Cardiac muscle cell (in vitro differentiated cells and primary cell): ENCODE data around the gene SEMA5A. TPM values are rescaled to one million over a fixed set of nuclear protein-coding genes. Genes with fewer than 3 reads are reported as not detected.

ENCODE experiments used
- DNase-seq, 2 donors: peaks; one replicate each; pipeline versions ENCODE4 v3.0.0 to v3.0.0-alpha.2; 2010 to 2017; ENCODE audit warnings: low read depth in 1 of 2, low spot score in 1 of 2
- H3K27ac ChIP-seq: fragments of 200-600 bp; sonication (generic); 2 replicates; pipeline ENCODE4 v1.5.1; 2016
- H3K27me3 ChIP-seq: fragments of 200-600 bp; sonication (generic); 2 replicates; pipeline ENCODE4 v1.6.0; 2016; ENCODE audit warnings: control low read depth
- H3K36me3 ChIP-seq: fragments of 200-600 bp; sonication (generic); 2 replicates; pipeline ENCODE4 v1.5.1; 2016; ENCODE audit warnings: control low read depth
- H3K4me1 ChIP-seq: fragments of 200-600 bp; sonication (generic); 2 replicates; pipeline ENCODE4 v1.8.1; 2017; ENCODE audit warnings: low read depth, mild to moderate bottlenecking, mixed run types
- H3K4me3 ChIP-seq: fragments of 200-600 bp; sonication (generic); 2 replicates; pipeline ENCODE4 v1.5.1; 2016; ENCODE audit warnings: mild to moderate bottlenecking
- H3K9me3 ChIP-seq: fragments of 200-600 bp; sonication (generic); 2 replicates; pipeline ENCODE4 v1.5.1; 2017; ENCODE audit warnings: low read depth, mild to moderate bottlenecking, control low read depth
- CTCF ChIP-seq: IDR thresholded peaks from 2 replicates; pipeline ENCODE4 v1.5.1; 2012; ENCODE audit warnings: low read depth, mild to moderate bottlenecking, low read length
- polyA plus RNA-seq: library from polyadenylated mRNA; unstranded; fragments of >200 nt; fragmentation: Nextera tagmentation; extraction: Ambion mirVana; gene quantifications from 2 replicates; pipeline ENCODE4 v1.2.1, GENCODE V29; 2016
- total RNA-seq: library from RNA; depleted of rRNA; stranded (reverse); fragments of >200 nt; gene quantifications from 2 replicates; pipeline ENCODE4 v1.2.3, GENCODE V29; 2016

SEMA5A gene
- total and polyA plus RNA-seq, 2 experiments from 2014 or later: 15.7 to 16.6 TPM

DNA sequence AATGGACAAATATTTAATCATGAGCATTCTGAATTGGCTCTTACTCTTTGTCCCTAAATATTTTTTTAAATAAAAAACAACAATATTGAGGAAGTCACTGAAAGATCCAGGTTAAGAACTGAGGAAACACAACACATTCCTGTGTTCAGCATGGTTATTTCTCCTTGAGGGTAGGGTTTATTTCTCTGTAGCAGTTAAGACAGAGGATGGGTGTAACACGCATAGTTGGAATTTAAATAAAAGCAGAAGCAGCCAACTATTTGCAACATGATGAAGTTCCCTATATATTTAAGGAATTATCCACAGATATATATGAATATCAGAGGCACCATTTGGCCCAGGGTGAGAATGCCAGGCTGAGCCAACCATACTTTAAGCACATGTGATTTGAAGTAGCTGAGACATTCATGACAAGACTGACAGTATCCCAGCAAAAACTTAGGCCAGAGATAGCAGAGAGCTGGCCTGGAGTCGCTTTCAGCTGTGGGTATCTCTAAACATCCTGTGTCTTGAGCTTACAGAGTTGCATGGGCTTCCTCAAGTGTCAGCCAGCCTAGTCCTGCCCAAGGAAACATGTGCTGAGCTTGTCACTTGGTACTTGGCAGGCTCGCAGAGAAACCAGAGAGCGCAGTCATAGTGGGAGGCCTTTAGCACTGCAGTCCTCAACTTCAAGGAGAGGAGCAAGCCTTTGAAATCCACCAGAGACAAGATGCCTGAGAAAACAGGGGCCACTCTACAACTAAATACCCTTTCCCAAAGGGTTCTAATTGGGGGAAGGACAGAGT, 43.6 kb downstream of the SEMA5A start:
- peak overlapping the region; percentile 78 for H3K27ac ChIP-seq
- H3K27me3 ChIP-seq: no peaks in the 10 kb centered on the region
- no peaks in the 10 kb centered on the region for H3K9me3 ChIP-seq
- no peak overlapping the region for H3K4me3 ChIP-seq
- peaks cover 28% of the 10 kb centered on the region for H3K4me1 ChIP-seq
- TF ChIP-seq CTCF: no peak
- H3K36me3 ChIP-seq: no peaks in the 10 kb centered on the region
- DNase-seq: peak in 1 of 2 donors; percentile 69

DNA sequence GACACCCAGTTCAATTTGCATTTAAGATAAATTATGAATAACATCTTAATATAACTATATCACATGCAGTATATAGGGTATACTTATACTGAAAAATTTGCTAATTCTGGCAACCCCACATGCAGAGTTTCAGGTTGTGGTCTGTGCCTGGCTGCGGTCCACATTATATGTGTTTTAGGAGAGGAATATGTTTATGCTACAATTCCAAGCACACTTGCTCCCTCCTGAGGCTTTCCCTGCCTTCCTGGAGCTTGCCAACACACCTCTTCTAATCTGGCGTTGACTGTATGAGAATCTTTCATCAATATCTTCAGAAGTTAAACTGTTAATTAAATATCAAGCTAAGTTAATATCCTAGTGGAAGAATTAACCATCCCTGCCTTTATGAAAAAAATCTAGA, 45.2 kb downstream of the SEMA5A start:
- DNase-seq: no peak
- no peak overlapping the region for H3K4me3 ChIP-seq
- H3K36me3 ChIP-seq: no peaks in the 10 kb centered on the region
- no peak for TF ChIP-seq CTCF
- no peaks in the 10 kb centered on the region for H3K27me3 ChIP-seq
- peaks cover 28% of the 10 kb centered on the region for H3K4me1 ChIP-seq
- H3K9me3 ChIP-seq: no peaks in the 10 kb centered on the region
- H3K27ac ChIP-seq: peak overlapping the region; percentile 60

DNA sequence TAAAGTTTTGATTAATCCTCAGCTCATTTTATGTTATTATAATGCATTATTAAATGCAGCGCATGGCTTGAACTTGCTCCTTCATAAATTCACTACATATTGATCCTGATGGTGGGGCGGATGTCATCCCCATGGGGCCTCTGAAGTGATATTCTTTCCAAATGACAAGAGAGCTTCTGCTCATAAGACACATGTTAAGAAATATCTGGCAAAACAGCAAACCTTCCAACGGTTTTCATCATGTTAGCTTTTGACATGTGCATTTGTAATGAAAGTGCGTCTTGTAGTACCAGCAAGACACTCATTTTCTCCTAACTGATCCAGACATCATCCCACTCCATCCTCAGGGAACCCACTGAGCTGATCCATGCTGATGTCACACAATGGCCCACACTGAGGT, 45.7 kb downstream of the SEMA5A start:
- no peak for DNase-seq
- peak overlapping the region; percentile 60 for H3K27ac ChIP-seq
- H3K4me3 ChIP-seq: no peak overlapping the region
- H3K4me1 ChIP-seq: peaks cover 28% of the 10 kb centered on the region
- no peaks in the 10 kb centered on the region for H3K27me3 ChIP-seq
- no peaks in the 10 kb centered on the region for H3K36me3 ChIP-seq
- no peaks in the 10 kb centered on the region for H3K9me3 ChIP-seq
- no peak for TF ChIP-seq CTCF

GRCh38 chr5:9499498-9499876, 46.4 kb downstream of the SEMA5A start:
- Histone ChIP-seq H3K9me3 (no peaks in the 10 kb centered on the region), H3K4me3 (no peak overlapping the region), H3K4me1 (peaks cover 28% of the 10 kb centered on the region), H3K27me3 (no peaks in the 10 kb centered on the region), H3K36me3 (no peaks in the 10 kb centered on the region), H3K27ac (no peak overlapping the region)
- TF ChIP-seq CTCF: no peak
- no peak for DNase-seq

DNA sequence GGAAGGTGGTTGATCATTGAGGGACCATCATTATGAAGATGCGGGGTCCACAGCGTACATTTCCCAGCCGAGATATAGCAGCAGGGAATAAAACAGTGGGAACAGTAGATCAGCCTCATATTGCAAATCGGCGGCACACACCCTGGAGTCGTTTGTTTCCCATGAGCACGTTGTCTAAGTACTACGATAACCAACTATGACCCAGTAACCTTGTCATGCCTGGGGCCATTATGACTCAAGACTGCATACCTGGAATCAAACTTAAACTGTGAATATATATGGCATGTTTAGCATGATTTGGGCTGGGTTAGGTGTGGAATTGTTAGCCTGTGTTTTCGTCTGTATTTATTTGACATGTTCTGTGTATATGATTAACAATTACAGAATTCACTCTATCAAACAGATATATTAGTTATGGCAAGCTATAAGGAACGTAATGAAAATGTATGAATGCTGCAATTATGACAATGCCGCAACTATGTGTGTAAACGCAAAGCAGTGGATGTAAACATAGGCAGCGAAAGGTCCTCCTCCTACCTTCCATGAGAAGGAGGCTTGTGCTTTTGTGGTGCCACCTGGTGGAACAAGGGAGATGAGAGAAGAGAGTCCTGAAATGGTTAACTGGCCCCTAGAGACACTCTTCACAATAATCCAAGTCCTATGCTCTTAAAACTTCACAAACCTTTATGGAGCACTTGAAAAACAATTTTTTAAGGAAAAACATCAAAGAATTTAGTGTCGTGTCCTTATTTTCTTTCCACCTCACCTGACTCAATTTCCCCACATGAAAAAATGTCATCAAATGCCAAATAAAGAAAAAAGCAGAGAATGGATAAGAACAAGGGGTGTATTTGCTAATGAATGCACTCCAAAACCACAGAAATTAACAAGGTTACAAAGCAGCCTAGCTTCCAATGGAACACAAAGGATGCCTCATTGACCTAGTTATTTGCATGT, 47.1 kb downstream of the SEMA5A start:
- Histone ChIP-seq H3K9me3 (no peaks in the 10 kb centered on the region), H3K4me3 (no peak overlapping the region), H3K27ac (no peak overlapping the region), H3K4me1 (peaks cover 28% of the 10 kb centered on the region), H3K36me3 (no peaks in the 10 kb centered on the region), H3K27me3 (no peaks in the 10 kb centered on the region)
- DNase-seq: peak; percentile 32 to 35
- peak; percentile 37 for TF ChIP-seq CTCF
